Measurements from ENCODE around the gene TSLP. TPM values are rescaled to one million over a fixed set of nuclear protein-coding genes. Genes with fewer than 3 reads are reported as not detected.
A peak's percentile ranks its signal among the peaks of the same experiment; 100 is the strongest.

TSLP gene
- total RNA-seq, 1 donor from 2014 or later: 1.5 TPM

DNA sequence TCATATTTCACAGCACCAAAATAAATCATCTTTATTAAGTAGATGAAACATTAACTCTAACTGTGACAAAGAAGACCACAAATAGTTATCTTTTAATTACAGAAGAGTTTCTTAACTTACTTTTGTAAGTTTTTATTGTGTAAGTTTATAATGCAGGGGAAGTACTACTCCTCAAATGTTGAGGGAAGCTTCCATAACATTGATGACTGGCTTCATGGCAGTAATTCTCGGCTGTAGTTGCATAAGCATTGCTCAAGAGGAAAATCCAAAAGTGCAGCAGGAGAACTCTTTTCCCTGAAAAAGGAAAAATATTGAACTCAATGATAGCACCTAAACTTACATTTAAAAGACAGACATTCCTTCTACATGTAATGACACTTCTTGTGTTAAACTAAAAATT, 4.6 kb downstream of the TSLP start:
- Mint-ChIP-seq H3K9me3 (ENCODE audit: unreplicated experiment) (no peaks in the 10 kb centered on the region), H3K27ac (ENCODE audit: unreplicated experiment) (no peak overlapping the region), H3K4me1 (ENCODE audit: unreplicated experiment) (peaks cover 3% of the 10 kb centered on the region), H3K36me3 (ENCODE audit: low read depth, unreplicated experiment) (no peaks in the 10 kb centered on the region), H3K27me3 (ENCODE audit: unreplicated experiment) (peaks cover 5% of the 10 kb centered on the region), H3K4me3 (ENCODE audit: unreplicated experiment) (no peak overlapping the region)
- TF ChIP-seq, protein P1, sequence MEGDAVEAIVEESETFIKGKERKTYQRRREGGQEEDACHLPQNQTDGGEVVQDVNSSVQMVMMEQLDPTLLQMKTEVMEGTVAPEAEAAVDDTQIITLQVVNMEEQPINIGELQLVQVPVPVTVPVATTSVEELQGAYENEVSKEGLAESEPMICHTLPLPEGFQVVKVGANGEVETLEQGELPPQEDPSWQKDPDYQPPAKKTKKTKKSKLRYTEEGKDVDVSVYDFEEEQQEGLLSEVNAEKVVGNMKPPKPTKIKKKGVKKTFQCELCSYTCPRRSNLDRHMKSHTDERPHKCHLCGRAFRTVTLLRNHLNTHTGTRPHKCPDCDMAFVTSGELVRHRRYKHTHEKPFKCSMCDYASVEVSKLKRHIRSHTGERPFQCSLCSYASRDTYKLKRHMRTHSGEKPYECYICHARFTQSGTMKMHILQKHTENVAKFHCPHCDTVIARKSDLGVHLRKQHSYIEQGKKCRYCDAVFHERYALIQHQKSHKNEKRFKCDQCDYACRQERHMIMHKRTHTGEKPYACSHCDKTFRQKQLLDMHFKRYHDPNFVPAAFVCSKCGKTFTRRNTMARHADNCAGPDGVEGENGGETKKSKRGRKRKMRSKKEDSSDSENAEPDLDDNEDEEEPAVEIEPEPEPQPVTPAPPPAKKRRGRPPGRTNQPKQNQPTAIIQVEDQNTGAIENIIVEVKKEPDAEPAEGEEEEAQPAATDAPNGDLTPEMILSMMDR (IDR thresholded peaks at IDR 0.05; ENCODE audit: unreplicated experiment): no peak
- DNase-seq (ENCODE audit: low spot score): no peak

DNA sequence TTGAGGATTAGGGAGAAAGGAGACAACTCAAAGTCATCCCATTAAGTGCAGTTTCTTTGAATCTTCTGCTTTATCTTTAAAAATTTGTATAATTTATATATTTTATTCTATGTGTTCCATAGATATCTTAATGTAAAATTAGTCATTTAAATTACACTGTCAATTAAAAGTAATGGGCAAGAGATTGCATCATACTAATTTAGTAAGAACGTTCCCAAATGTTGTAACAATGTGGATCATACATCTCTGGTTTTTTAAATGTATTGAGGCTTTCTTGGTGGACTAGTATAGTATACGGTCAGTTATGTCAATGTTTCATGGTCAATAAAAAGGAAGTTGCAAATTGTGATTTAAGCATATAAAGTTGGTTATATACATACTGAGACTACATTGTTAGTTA, 6.2 kb downstream of the TSLP start:
- TF ChIP-seq, protein P1 (IDR thresholded peaks at IDR 0.05; ENCODE audit: unreplicated experiment): no peak
- no peaks in the 10 kb centered on the region for H3K9me3 Mint-ChIP-seq (ENCODE audit: unreplicated experiment)
- H3K4me1 Mint-ChIP-seq (ENCODE audit: unreplicated experiment): peaks cover 8% of the 10 kb centered on the region
- H3K27ac Mint-ChIP-seq (ENCODE audit: unreplicated experiment): no peak overlapping the region
- peaks cover 2% of the 10 kb centered on the region for H3K27me3 Mint-ChIP-seq (ENCODE audit: unreplicated experiment)
- no peak overlapping the region for H3K4me3 Mint-ChIP-seq (ENCODE audit: unreplicated experiment)
- no peak for DNase-seq (ENCODE audit: low spot score)
- no peaks in the 10 kb centered on the region for H3K36me3 Mint-ChIP-seq (ENCODE audit: low read depth, unreplicated experiment)

DNA sequence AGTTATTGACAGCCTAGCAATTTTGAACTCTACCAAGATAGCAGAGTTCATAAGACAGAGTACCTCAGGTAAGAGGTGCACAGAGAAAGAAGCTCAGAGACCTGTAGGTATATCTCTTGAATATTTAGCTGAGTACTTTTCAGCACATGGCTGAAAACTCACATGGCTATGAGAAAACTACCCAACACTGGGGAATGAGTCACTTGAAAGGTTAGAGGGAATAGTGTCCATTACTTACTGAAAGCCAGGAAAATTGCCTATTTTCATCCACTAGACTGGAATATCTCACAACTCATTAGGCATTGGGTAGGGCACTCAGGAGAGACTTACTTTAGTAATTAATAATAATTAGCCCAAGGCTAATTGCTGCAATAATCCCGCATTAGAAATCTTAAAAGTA, 8.3 kb downstream of the TSLP start:
- Mint-ChIP-seq H3K9me3 (ENCODE audit: unreplicated experiment) (no peaks in the 10 kb centered on the region), H3K4me3 (ENCODE audit: unreplicated experiment) (no peak overlapping the region), H3K27ac (ENCODE audit: unreplicated experiment) (no peak overlapping the region), H3K36me3 (ENCODE audit: low read depth, unreplicated experiment) (no peaks in the 10 kb centered on the region), H3K4me1 (ENCODE audit: unreplicated experiment) (peaks cover 6% of the 10 kb centered on the region), H3K27me3 (ENCODE audit: unreplicated experiment) (no peaks in the 10 kb centered on the region)
- TF ChIP-seq, protein P1 (IDR thresholded peaks at IDR 0.05; ENCODE audit: unreplicated experiment): no peak
- no peak for DNase-seq (ENCODE audit: low spot score)

DNA sequence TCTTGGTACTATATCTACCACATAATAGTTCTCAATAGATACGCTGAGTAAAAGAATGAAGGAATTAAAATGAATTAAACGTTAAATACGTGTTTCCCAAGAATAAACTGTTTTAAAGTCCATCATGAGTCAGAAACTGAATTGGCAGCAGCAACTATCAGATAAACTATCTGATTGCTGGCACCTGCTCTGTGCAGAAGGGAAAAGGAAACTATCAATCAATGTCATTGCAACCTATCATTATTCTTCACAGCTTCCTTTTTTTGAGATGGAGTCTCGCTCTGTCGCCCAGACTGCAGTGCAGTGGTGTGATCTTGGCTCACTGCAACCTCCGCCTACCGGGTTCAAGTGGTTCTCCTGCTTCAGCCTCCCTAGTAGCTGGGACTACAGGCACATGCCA, 11.8 kb downstream of the TSLP start:
- TF ChIP-seq, protein P1 (IDR thresholded peaks at IDR 0.05; ENCODE audit: unreplicated experiment): no peak
- no peak for DNase-seq (ENCODE audit: low spot score)
- Mint-ChIP-seq H3K4me3 (ENCODE audit: unreplicated experiment) (no peak overlapping the region), H3K27me3 (ENCODE audit: unreplicated experiment) (no peaks in the 10 kb centered on the region), H3K4me1 (ENCODE audit: unreplicated experiment) (peaks cover 6% of the 10 kb centered on the region), H3K36me3 (ENCODE audit: low read depth, unreplicated experiment) (no peaks in the 10 kb centered on the region), H3K27ac (ENCODE audit: unreplicated experiment) (no peak overlapping the region), H3K9me3 (ENCODE audit: unreplicated experiment) (no peaks in the 10 kb centered on the region)

DNA sequence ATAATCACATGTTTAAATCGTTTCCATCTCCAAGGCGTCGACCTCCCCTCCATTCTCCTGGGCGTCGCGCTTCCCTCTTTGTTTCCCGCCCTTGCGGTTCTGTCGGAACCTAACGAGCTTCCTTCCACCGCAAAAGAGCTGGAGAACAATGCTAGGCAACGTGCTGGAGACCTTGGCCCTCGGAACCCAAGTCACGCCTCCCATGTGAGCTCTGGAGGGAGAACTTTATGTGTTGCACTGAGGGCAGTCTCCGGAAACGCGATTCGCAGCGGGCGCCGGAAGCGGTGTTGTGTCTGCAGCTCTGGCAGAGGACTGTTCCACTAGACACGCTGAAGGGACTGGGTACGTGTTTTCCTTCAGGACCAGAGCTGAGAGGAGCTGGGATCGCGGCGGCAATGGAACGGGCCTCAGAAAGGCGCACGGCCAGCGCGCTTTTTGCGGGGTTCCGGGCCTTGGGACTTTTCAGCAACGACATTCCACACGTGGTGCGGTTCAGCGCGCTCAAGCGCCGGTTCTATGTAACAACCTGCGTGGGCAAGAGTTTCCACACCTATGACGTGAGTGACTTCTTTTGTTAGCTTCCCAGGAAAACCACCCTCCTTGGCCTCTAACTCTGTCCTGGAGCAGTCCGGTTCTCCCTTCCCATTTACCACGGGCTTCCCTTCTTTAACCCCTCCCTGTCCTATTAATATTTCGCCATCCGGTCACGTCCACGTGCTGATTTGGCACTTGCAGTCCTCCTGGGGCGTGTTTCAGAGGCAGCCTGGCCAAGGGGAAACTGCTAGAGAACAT, 20.7 kb downstream of the TSLP start, which contains the start of gene WDR36:
TSS of gene WDR36 (plus strand) at position 287 of the 792 bp plus-strand sequence. CDS start at position 396, 109 bp downstream.
- peaks cover 15% of the 10 kb centered on the region for H3K4me1 Mint-ChIP-seq (ENCODE audit: unreplicated experiment)
- H3K27me3 Mint-ChIP-seq (ENCODE audit: unreplicated experiment): no peaks in the 10 kb centered on the region
- H3K27ac Mint-ChIP-seq (ENCODE audit: unreplicated experiment): peak within 1 kb of the TSS; percentile 93
- TF ChIP-seq, protein P1 (IDR thresholded peaks at IDR 0.05; ENCODE audit: unreplicated experiment): no peak
- H3K36me3 Mint-ChIP-seq (ENCODE audit: low read depth, unreplicated experiment): peaks cover 3% of the 10 kb centered on the region
- DNase-seq (ENCODE audit: low spot score): peak; percentile 89
- no peaks in the 10 kb centered on the region for H3K9me3 Mint-ChIP-seq (ENCODE audit: unreplicated experiment)
- H3K4me3 Mint-ChIP-seq (ENCODE audit: unreplicated experiment): peak within 1 kb of the TSS; percentile 99
